Ishikawa (cell line): ENCODE data around the gene SAE1.

Experiments used
- CEBPB ChIP-seq: IDR thresholded peaks from 2 replicates; pipeline ENCODE4 v1.6.1; 2012
- CREB1 ChIP-seq: IDR thresholded peaks from 2 replicates; pipeline ENCODE4 v1.6.1; 2012; ENCODE audit warnings: low read depth
- EGR1 ChIP-seq: IDR thresholded peaks from 2 replicates; pipeline ENCODE4 v1.6.1; 2012
- EP300 ChIP-seq: IDR thresholded peaks from 2 replicates; pipeline ENCODE4 v1.6.1; 2012; ENCODE audit warnings: borderline replicate concordance
- FOXM1 ChIP-seq: IDR thresholded peaks from 2 replicates; pipeline ENCODE4 v1.6.1; 2012; ENCODE audit warnings: low read depth, borderline replicate concordance
- MAX ChIP-seq: IDR thresholded peaks from 2 replicates; pipeline ENCODE4 v1.6.1; 2012
- NFIC ChIP-seq: IDR thresholded peaks from 2 replicates; pipeline ENCODE4 v1.6.1; 2012
- RAD21 ChIP-seq: IDR thresholded peaks from 2 replicates; pipeline ENCODE4 v1.6.1; 2012; ENCODE audit warnings: low read depth
- TAF1 ChIP-seq: IDR thresholded peaks from 2 replicates; pipeline ENCODE4 v1.6.1; 2012; ENCODE audit warnings: low read depth, mild to moderate bottlenecking
- TCF12 ChIP-seq: IDR thresholded peaks from 2 replicates; pipeline ENCODE4 v1.6.1; 2012; ENCODE audit warnings: low read depth
- TEAD4 ChIP-seq: IDR thresholded peaks from 2 replicates; pipeline ENCODE4 v1.6.1; 2012
- USF1 ChIP-seq: IDR thresholded peaks from 2 replicates; pipeline ENCODE4 v1.6.1; 2012
- YY1 ChIP-seq: IDR thresholded peaks from 2 replicates; pipeline ENCODE4 v1.6.1; 2012; ENCODE audit warnings: low read depth
- ZBTB7A ChIP-seq: IDR thresholded peaks from 2 replicates; pipeline ENCODE4 v1.6.1; 2012; ENCODE audit warnings: low read depth
- TF ChIP-seq, protein P1 (sequence below): IDR thresholded peaks from 2 replicates; pipeline ENCODE4 v1.6.1; 2012; ENCODE audit warnings: low read depth, mild to moderate bottlenecking

SAE1 gene

DNA sequence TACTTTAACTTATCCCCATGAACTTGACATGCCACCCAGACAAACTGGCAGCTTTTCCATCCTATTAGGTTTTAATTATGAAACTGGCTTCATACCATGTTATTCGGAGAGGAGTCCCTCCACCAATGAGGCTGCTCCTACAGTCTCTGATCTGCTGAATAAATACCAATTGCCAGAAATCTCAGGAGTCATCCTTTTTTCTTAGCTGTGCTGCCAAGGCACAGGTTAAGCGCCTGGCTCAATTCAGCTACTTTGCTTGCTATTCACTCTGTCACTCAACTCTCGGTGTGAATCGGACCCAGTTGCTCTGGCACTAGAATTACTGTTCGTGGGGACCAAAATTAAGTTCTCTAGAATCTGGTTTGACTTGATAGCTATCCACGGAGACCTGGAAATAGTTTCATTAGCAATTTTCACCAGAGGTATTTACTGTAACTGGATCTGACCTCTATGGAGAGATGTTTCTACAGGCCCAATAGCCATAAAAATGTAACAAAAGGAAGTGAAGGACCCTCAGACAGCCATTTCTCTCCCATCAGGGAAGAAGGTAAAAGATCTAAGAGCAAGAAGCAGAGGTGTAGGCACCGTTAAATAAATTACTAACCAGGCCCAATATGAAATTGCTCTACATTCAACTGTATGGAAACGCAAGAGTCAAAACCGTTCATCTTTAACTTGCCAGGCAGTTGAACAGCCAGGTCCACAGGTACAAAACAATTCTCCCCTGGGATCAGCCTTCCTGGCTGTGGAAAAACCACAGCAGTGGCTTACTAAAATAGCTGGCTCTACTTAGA is 22.5 kb upstream of the SAE1 start:
- no peak for TF ChIP-seq CREB1
- TF ChIP-seq EGR1, result no peak
- TF ChIP-seq TEAD4, result no peak
- no peak for TF ChIP-seq FOXM1
- TF ChIP-seq, protein P1, sequence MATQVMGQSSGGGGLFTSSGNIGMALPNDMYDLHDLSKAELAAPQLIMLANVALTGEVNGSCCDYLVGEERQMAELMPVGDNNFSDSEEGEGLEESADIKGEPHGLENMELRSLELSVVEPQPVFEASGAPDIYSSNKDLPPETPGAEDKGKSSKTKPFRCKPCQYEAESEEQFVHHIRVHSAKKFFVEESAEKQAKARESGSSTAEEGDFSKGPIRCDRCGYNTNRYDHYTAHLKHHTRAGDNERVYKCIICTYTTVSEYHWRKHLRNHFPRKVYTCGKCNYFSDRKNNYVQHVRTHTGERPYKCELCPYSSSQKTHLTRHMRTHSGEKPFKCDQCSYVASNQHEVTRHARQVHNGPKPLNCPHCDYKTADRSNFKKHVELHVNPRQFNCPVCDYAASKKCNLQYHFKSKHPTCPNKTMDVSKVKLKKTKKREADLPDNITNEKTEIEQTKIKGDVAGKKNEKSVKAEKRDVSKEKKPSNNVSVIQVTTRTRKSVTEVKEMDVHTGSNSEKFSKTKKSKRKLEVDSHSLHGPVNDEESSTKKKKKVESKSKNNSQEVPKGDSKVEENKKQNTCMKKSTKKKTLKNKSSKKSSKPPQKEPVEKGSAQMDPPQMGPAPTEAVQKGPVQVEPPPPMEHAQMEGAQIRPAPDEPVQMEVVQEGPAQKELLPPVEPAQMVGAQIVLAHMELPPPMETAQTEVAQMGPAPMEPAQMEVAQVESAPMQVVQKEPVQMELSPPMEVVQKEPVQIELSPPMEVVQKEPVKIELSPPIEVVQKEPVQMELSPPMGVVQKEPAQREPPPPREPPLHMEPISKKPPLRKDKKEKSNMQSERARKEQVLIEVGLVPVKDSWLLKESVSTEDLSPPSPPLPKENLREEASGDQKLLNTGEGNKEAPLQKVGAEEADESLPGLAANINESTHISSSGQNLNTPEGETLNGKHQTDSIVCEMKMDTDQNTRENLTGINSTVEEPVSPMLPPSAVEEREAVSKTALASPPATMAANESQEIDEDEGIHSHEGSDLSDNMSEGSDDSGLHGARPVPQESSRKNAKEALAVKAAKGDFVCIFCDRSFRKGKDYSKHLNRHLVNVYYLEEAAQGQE, result no peak
- no peak for TF ChIP-seq CEBPB
- TF ChIP-seq EP300, result no peak
- TF ChIP-seq MAX, result no peak
- no peak for TF ChIP-seq TAF1
- no peak for TF ChIP-seq RAD21
- no peak for TF ChIP-seq USF1
- no peak for TF ChIP-seq YY1
- TF ChIP-seq NFIC, result no peak
- no peak for TF ChIP-seq ZBTB7A
- no peak for TF ChIP-seq TCF12

GRCh38 chr19:47109177-47109540 is 21.5 kb upstream of the SAE1 start:
- no peak for TF ChIP-seq NFIC
- no peak for TF ChIP-seq TAF1
- TF ChIP-seq CREB1, result no peak
- TF ChIP-seq USF1, result no peak
- no peak for TF ChIP-seq ZBTB7A
- no peak for TF ChIP-seq FOXM1
- TF ChIP-seq TEAD4, result no peak
- no peak for TF ChIP-seq CEBPB
- TF ChIP-seq, protein P1, result no peak
- TF ChIP-seq RAD21, result no peak
- TF ChIP-seq YY1, result no peak
- TF ChIP-seq MAX, result no peak
- TF ChIP-seq TCF12, result no peak
- TF ChIP-seq EGR1, result no peak

GRCh38 chr19:47109541-47110375 is 20.9 kb upstream of the SAE1 start:
- TF ChIP-seq EGR1 (no peak), YY1 (no peak), EP300 (no peak), TEAD4 (no peak), CREB1 (no peak), FOXM1 (no peak), RAD21 (no peak), TAF1 (no peak), TCF12 (no peak), NFIC (no peak), USF1 (no peak), ZBTB7A (no peak), CEBPB (no peak), MAX (no peak)
- TF ChIP-seq, protein P1, result no peak
